Large intestine (tissue), 12 donors: Measurements from ENCODE around the gene CCDC14. TPM values are rescaled to one million over a fixed set of nuclear protein-coding genes. Genes with fewer than 3 reads are reported as not detected.
A peak's percentile ranks its signal among the peaks of the same experiment; 100 is the strongest.
"Not testable (repeated sequence)": the region's sequence is repeated elsewhere in the genome, so short reads cannot be mapped to it uniquely, and the experiment has no call there.

Experiments
- DNase-seq, 2 donors: peaks; one replicate each; pipeline versions ENCODE4 v3.0.0 to v3.0.0-alpha.2; 2013
- H3K27ac ChIP-seq: one replicate; pipeline ENCODE4 v1.5.1; 2013; ENCODE audit warnings: low read length
- H3K27me3 ChIP-seq: 2 replicates; pipeline ENCODE4 v1.6.1; 2013; ENCODE audit warnings: low read length; ENCODE audit not compliant: control insufficient read depth, insufficient read depth
- H3K36me3 ChIP-seq: 2 replicates; pipeline ENCODE4 v1.6.1; 2013; ENCODE audit warnings: low read length; ENCODE audit not compliant: control insufficient read depth, insufficient read depth
- H3K4me1 ChIP-seq: one replicate; pipeline ENCODE4 v1.6.1; 2013; ENCODE audit warnings: low read length; ENCODE audit not compliant: control insufficient read depth, insufficient read depth
- H3K4me3 ChIP-seq: one replicate; pipeline ENCODE4 v1.5.1; 2013; ENCODE audit warnings: low read length
- H3K9me3 ChIP-seq: one replicate; pipeline ENCODE4 v1.6.1; 2013; ENCODE audit warnings: mild to moderate bottlenecking, low read depth, low read length, moderate library complexity; ENCODE audit not compliant: control insufficient read depth
- whole genome bisulfite sequencing: methylation state at CpG from one replicate; pipeline ENCODE4 v1.1.5; 2013; ENCODE audit warnings: low lambda C conversion rate; ENCODE audit not compliant: insufficient coverage; 5-methylcytosine and 5-hydroxymethylcytosine counted together
- long read RNA-seq, 11 donors: transcript quantifications; one replicate each; lab custom pipeline, GENCODE V29; 2026
- polyA plus RNA-seq: library from polyadenylated mRNA; unstranded; fragments of 120-200 nt; gene quantifications from one replicate; pipeline ENCODE4 v1.2.1, GENCODE V29; 2013

The CCDC14 gene, protein sequence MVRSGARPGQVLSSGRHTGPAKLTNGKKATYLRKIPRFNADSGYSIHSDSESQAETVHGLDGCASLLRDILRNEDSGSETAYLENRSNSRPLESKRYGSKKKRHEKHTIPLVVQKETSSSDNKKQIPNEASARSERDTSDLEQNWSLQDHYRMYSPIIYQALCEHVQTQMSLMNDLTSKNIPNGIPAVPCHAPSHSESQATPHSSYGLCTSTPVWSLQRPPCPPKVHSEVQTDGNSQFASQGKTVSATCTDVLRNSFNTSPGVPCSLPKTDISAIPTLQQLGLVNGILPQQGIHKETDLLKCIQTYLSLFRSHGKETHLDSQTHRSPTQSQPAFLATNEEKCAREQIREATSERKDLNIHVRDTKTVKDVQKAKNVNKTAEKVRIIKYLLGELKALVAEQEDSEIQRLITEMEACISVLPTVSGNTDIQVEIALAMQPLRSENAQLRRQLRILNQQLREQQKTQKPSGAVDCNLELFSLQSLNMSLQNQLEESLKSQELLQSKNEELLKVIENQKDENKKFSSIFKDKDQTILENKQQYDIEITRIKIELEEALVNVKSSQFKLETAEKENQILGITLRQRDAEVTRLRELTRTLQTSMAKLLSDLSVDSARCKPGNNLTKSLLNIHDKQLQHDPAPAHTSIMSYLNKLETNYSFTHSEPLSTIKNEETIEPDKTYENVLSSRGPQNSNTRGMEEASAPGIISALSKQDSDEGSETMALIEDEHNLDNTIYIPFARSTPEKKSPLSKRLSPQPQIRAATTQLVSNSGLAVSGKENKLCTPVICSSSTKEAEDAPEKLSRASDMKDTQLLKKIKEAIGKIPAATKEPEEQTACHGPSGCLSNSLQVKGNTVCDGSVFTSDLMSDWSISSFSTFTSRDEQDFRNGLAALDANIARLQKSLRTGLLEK
- polyA plus RNA-seq: 72.5 TPM
- long read RNA-seq, donor 1, full-length matches to known transcripts: 4 of 4 reads
- long read RNA-seq, donor 1, partial matches to known transcripts: 0 of 4 reads
- long read RNA-seq, donor 1, other reads (novel, unspliced or antisense): 0 of 4 reads
- long read RNA-seq, donor 2, full-length matches to known transcripts: 6 of 14 reads
- long read RNA-seq, donor 2, partial matches to known transcripts: 8 of 14 reads
- long read RNA-seq, donor 2, other reads (novel, unspliced or antisense): 0 of 14 reads
- long read RNA-seq, donor 3: 0 reads
- long read RNA-seq, donor 4, partial matches to known transcripts: 0 of 1 reads
- long read RNA-seq, donor 4, other reads (novel, unspliced or antisense): 0 of 1 reads
- long read RNA-seq, donor 5, full-length matches to known transcripts: 2 of 2 reads
- long read RNA-seq, donor 5, partial matches to known transcripts: 0 of 2 reads
- long read RNA-seq, donor 5, other reads (novel, unspliced or antisense): 0 of 2 reads
- long read RNA-seq, donor 6: 0 reads
- long read RNA-seq, donor 7, partial matches to known transcripts: 0 of 1 reads
- long read RNA-seq, donor 7, other reads (novel, unspliced or antisense): 0 of 1 reads
- long read RNA-seq, donor 8, full-length matches to known transcripts: 3 of 3 reads
- long read RNA-seq, donor 8, partial matches to known transcripts: 0 of 3 reads
- long read RNA-seq, donor 8, other reads (novel, unspliced or antisense): 0 of 3 reads
- long read RNA-seq, donor 9, full-length matches to known transcripts: 3 of 3 reads
- long read RNA-seq, donor 9, partial matches to known transcripts: 0 of 3 reads
- long read RNA-seq, donor 9, other reads (novel, unspliced or antisense): 0 of 3 reads
- long read RNA-seq, donor 10, partial matches to known transcripts: 0 of 2 reads
- long read RNA-seq, donor 10, other reads (novel, unspliced or antisense): 0 of 2 reads
- long read RNA-seq, donor 11, partial matches to known transcripts: 5 of 5 reads
- long read RNA-seq, donor 11, other reads (novel, unspliced or antisense): 0 of 5 reads

DNA sequence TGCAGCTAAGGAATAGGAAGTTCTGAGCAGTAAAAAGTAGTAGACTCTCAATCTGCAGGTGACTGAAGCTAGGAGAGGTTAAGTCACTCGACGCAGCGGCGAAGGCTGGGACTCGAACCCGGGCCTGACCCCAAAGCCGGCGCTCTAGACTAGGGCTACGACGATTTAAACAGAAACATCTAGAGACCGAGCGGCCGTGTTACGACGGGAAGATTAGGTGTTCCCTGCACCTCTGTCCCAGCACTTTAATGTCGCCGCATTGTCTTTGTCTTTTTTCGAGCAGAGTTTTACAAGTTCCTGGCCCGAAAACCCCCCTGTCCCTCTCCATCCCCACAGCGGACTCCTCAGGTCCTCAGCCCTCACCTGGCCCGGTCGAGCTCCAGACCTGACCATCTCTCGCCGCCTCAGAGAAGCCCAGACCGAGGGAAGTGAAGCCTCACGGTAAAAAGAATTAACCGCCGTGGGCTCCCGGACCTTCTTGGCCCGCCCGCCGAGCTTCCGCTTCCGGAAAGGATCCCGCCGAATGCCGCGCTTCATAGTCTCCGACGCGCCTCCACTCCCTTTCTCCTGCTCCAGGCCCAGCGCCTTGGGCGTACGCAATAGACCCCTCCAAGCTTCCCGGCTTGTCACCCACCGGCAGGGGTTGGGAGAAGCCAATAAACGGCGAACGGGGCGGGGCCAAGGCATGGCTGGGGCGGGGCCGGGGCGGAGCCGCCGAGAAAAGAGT, at the start of gene CCDC14:
Gene CCDC14, minus strand, starts transcription at position 449 of the 727 bp plus-strand sequence. Its CDS starts 56 bp downstream, at position 393.
- H3K9me3 ChIP-seq: no peaks in the 10 kb centered on the region
- H3K27me3 ChIP-seq: peaks cover 3% of the 10 kb centered on the region
- H3K4me1 ChIP-seq: no peaks in the 10 kb centered on the region
- H3K36me3 ChIP-seq: peaks cover 2% of the 10 kb centered on the region
- WGBS: no CpG with 5 or more reads among the region's 55 CpGs
- DNase-seq: peak; percentile 94 to 96
- H3K27ac ChIP-seq: peak within 1 kb of the TSS; percentile 53
- H3K4me3 ChIP-seq: peak within 1 kb of the TSS; percentile 64

DNA sequence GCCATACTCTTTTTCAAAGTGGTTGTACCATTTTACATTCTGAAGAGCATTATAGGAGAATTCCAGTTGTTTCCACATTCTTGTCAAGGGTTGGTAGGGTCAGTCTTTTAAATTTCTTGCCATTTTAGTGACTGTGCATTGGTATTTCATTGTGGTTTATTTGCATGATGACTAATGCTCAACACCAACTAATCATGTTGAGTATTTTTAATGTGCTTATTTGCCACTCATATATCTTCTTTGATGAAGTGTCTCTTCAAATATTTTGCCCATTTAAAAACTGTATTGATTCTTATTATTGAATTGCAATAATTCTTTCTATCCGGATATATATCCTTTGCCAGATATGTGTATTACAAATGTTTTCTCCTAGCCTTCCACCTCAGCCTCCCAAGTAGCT, 47.3 kb upstream of the CCDC14 start:
- not testable (repeated sequence) for H3K27ac ChIP-seq, H3K9me3 ChIP-seq, H3K36me3 ChIP-seq, DNase-seq, H3K4me3 ChIP-seq, H3K4me1 ChIP-seq, H3K27me3 ChIP-seq
- 100% methylated on average over 1 of the region's 1 CpG for WGBS

GRCh38 chr3:124007186-124007585, 46.2 kb upstream of the CCDC14 start:
- H3K27ac ChIP-seq: no peak overlapping the region
- H3K4me1 ChIP-seq: no peaks in the 10 kb centered on the region
- H3K36me3 ChIP-seq: no peaks in the 10 kb centered on the region
- no peak overlapping the region for H3K4me3 ChIP-seq
- no CpG with 5 or more reads among the region's 4 CpGs for WGBS
- no peaks in the 10 kb centered on the region for H3K9me3 ChIP-seq
- peaks cover 8% of the 10 kb centered on the region for H3K27me3 ChIP-seq
- no peak for DNase-seq

GRCh38 chr3:124002405-124003079, 41.5 kb upstream of the CCDC14 start:
- not testable (repeated sequence) for DNase-seq, H3K36me3 ChIP-seq, H3K9me3 ChIP-seq, H3K27ac ChIP-seq, H3K4me3 ChIP-seq, H3K4me1 ChIP-seq
- WGBS: no CpG with 5 or more reads among the region's 2 CpGs
- H3K27me3 ChIP-seq: peaks cover 17% of the 10 kb centered on the region

DNA sequence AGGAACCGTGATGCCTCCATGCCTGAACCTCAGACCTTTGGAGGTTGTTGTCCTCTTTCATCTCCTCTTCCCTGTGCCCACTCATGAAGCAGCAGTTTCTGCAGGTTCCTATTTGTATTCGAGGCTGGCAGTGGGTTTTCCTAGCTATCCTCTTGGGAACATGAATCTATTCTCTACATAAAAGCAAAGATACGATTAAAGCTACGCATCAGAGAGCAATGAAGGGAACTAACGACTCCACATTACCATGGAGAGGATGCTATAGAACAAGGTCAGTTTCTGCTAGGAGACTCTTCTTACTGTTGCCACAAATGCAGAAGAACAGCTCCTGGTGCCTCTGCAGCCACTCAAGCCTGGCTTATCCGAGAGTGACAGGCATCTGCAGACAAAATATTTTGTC, 40.3 kb upstream of the CCDC14 start:
- H3K27me3 ChIP-seq: peaks cover 11% of the 10 kb centered on the region
- not testable (repeated sequence) for H3K36me3 ChIP-seq, H3K27ac ChIP-seq, DNase-seq, H3K4me1 ChIP-seq, H3K9me3 ChIP-seq, H3K4me3 ChIP-seq
- 95% methylated on average over 3 of the region's 6 CpGs for WGBS

DNA sequence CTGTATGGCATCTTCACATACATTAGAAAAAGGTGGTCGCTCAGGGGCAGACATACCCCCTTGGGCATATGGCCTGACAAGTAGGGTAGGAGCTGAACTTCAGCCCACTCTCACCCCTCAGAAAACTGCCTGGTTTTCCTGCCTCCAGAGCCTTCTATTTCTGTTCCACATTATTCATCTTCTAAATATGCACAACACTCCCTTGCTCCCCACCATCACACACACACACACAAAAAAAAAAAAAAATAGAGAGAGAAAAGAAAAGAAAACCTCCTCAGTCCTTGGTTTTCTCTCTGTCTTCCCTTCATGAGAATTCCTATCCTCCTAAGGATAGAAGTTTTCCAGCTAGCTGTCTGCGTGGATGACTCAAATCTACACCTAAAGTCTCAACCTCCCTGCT, 36.5 kb upstream of the CCDC14 start:
- Histone ChIP-seq H3K27me3 (peaks cover 18% of the 10 kb centered on the region), H3K27ac (no peak overlapping the region), H3K9me3 (no peaks in the 10 kb centered on the region), H3K4me3 (no peak overlapping the region), H3K4me1 (no peaks in the 10 kb centered on the region), H3K36me3 (no peaks in the 10 kb centered on the region)
- DNase-seq: no peak
- no CpG with 5 or more reads among the region's 2 CpGs for WGBS

- Histone ChIP-seq H3K9me3 (no peaks in the 10 kb centered on the region), H3K4me3 (no peak overlapping the region), H3K4me1 (no peaks in the 10 kb centered on the region), H3K36me3 (no peaks in the 10 kb centered on the region), H3K27ac (no peak overlapping the region), H3K27me3 (peaks cover 29% of the 10 kb centered on the region)
- DNase-seq: no peak
- no CpG with 5 or more reads among the region's 1 CpG for WGBS
Measured at GRCh38 chr3:123993818-123994217, 32.8 kb upstream of the CCDC14 start.

- H3K9me3 ChIP-seq, H3K4me1 ChIP-seq, H3K36me3 ChIP-seq, DNase-seq, H3K4me3 ChIP-seq, H3K27ac ChIP-seq: not testable (repeated sequence)
- peaks cover 39% of the 10 kb centered on the region for H3K27me3 ChIP-seq
- no CpG with 5 or more reads among the region's 49 CpGs for WGBS
Measured at GRCh38 chr3:123991730-123992588, 30.9 kb upstream of the CCDC14 start, which contains the start of gene ROPN1. Gene ROPN1, minus strand, starts transcription at chr3:123992124. Its CDS starts 11,643 bp downstream, at chr3:123980481.
